GM21737 (cell line): Measurements from ENCODE around the gene CSTPP1.

ENCODE experiments used
- ATAC-seq: cut with Tn5 transposase; IDR thresholded peaks from one replicate; pipeline ENCODE4 v1.9.1; 2021; ENCODE audit warnings: mild to moderate bottlenecking, moderate library complexity; ENCODE audit not compliant: unreplicated experiment

Gene CSTPP1

GRCh38 chr11:47125083-47125482, 188.5 kb downstream of the CSTPP1 start:
- ATAC-seq = no peak

DNA sequence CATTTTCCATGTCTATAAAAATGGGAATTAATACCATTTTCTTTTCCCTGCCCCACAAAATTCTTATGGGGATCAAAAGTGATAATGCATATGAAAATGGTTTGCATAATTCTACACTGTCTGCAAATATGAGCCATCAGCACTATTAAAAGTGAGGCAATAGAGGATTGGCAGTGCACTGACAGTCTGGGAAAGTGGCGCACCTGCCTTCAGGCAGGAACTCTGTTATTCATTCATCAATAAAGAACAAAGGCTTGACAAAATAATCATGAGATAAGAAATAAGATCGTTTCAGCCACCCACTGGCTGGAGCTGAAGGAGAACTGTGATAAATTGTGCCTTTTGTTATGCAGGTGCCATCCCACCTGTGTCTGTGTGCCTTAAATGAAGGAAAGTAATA, 190.7 kb downstream of the CSTPP1 start:
- ATAC-seq = no peak

DNA sequence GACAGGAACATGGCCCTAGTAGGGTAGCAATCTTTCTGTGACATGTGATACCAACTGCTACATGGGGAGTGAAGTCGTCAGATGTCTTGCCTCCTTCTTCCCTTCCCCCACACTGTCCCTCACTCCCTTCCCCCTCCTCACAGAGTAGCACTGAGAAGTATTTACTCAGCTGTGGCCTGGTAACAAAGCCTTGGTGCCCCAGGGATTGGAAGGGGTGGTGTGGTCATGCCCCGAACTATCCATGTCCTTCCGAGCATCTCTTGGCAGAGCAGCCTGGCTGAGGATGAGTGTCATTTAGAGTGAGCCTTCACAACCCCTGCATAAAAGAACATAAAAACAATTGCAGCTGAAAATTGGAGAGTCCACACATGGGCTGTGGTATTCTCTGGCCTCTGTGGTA, 194.0 kb downstream of the CSTPP1 start:
- ATAC-seq = no peak

- no peak for ATAC-seq
These were observed 194.6 kb downstream of the CSTPP1 start for GRCh38 chr11:47131136-47131535.

DNA sequence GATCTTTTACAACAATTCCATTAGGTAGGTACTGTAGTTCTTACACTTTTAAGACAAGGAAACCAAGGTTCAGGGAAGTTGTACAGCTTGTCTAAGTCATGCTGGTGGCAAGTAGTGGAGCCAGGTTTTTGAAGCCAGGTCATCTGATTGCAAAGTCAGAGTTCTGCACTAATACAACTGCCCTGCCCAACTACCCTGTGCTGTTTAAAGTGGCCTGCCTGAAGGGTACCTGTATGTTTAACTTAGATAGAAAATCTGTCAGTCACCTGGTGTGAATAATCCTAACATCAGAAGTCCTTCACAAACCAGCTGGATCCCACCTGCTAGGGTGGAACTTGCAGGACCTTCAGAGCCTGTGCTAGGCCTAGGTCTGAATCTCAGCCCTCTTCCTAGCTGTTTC, 195.9 kb downstream of the CSTPP1 start:
- no peak for ATAC-seq

- ATAC-seq = no peak
These were observed 196.4 kb downstream of the CSTPP1 start for GRCh38 chr11:47132981-47133380.

- no peak for ATAC-seq
These were observed 199.8 kb downstream of the CSTPP1 start for GRCh38 chr11:47136327-47136726.

- ATAC-seq = no peak
These were observed 200.4 kb downstream of the CSTPP1 start for GRCh38 chr11:47136921-47137320.

DNA sequence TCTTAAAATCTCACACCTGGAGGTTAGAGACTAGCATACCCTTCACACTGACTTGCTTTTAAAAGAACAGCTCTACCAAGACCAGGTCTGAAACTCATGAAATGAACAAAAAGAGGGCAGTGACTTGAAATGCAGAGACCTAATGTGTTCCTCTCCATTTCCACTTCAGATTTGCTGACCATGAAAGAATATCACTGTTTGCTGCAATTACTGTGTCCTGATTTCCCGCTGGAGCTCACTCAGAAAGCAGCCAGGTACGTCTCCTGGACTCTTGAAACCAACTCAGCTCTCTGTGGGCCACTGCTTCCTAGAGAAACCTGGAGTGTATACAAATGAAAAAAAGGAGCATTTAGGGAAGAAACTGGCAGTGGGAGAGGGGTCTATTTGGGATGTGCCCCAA, 200.9 kb downstream of the CSTPP1 start:
- ATAC-seq = no peak

- ATAC-seq = no peak
These were observed 203.3 kb downstream of the CSTPP1 start for GRCh38 chr11:47139878-47140277.

DNA sequence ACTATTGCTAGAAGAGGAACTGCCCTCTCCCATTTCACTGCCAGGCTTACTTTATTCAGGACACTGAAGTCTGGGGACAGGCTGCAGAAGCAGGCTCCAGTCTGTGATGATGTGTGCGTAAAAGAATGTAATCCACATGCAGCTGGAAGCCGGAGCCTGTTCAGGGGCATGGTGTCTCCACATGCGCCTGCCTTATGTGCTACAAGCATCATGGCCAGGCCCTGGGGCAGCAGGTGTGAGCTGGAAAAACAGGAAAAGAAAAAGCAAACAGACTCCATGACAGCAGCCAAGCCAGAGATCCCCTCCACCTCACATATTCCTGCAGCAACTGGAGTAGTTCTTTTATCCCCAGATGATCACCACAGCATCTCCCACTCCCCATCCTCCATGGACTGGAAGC, 206.8 kb downstream of the CSTPP1 start:
- no peak for ATAC-seq

GRCh38 chr11:47144541-47144940, 208.0 kb downstream of the CSTPP1 start:
- no peak for ATAC-seq

- no peak for ATAC-seq
These were observed 210.7 kb downstream of the CSTPP1 start for GRCh38 chr11:47147250-47147649.

DNA sequence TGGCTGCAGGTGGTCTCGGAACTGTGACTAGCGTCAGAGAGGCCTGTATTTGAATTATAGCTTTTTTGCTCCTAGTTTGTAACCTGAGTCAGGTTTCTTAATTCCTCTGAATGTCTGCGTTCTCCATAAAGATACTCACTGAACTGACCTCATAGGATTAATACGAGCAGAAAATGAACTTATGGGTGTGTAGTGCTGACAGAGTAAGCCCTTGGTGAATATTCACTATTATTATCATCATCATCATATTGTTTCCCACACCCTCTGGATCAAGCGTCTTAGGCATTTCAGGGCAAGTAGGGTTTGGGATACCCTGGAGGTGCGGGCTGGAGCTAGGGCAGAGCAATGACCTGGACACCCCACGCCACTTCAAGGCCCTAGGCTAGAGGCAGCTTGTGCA, 211.1 kb downstream of the CSTPP1 start:
- ATAC-seq = no peak

DNA sequence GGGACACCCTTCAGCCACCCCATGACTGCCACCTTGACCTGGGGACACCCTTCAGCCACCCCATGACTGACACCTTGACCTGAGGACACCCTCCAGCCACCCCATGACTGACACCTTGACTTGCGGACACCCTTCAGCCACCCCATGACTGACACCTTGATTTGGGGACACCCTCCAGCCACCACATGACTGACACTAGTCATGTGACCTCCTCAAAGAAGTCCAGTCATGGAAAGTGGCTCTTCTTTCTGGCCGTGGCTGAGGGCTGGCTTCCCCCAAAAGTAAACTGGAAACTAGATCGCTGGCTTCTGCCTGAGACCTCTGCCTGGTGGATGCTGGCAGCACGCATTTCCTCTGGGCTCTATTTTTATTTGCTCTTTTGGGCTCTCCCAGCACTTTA, 211.7 kb downstream of the CSTPP1 start:
- ATAC-seq = no peak

DNA sequence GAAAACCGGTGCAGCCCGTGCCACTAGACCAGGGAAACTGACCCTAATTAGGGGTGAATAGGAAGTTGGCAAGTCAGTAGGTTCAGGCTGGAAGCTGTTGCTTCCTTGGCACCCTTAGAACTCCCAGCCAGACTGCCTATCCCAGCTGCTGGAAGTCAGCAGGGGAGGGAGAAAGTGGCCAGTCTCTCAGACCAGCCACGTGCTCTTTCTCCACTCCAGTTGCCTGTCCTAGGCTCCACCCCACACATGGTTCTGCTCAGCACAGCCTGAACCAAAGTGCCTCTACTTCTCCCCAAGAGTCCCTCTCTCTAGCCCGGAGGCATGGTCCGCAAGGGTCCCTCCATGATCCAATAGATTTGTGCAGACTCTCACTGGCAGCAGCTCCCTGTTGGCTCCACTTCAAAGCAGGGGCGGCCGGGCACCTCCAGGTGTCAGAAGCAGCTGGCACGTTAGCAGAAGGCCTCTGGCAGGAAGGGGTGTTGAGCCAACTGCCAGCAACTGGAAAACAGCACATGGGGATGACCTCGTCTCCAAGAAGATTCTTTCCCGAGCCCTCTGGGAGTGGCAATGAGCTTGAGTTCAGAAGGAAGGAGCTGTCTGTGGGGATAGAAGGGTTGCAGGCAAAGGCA, 212.5 kb downstream of the CSTPP1 start:
- no peak for ATAC-seq

GRCh38 chr11:47149782-47150181, 213.2 kb downstream of the CSTPP1 start:
- ATAC-seq = no peak

DNA sequence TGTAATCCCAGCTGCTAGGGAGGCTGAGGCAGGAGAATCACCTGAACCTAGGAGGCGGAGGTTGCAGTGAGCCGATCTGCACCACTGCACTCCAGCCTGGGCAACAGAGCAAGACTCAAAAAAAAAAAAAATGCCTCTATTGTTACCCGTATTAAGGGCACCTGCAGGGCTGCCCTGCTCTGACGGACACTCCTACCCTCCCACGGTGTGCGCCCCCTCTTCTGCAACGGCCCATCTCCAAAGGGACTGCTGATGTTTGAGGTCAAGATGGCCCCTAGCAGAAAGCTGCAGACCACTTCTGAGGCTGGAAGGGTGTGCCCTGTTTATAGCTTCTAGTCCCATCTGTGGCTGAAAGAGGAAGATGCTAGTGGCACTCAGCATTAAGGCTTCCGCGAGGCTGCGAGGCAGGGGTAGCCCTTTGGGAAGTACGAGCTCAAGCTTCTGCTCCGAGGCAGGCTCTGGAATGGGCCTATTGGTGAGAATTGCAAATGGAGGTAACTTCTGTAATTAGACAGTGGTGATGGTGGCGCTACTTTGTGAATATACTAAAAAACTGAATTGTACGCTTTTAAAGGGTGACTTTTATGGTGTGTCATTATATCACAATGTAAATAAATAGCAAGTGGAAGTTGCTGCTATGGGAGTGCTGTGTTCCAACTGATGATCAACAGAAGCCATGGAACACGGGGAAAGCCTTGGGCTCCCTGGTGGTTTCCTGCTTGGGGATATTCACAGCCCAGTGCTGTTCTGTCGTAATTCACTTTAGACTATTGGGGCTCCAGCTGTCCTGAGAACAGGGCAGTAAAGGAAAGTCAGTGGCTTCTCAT, 215.8 kb downstream of the CSTPP1 start:
- ATAC-seq = no peak

GRCh38 chr11:47152953-47153950, 216.7 kb downstream of the CSTPP1 start:
- ATAC-seq = no peak

DNA sequence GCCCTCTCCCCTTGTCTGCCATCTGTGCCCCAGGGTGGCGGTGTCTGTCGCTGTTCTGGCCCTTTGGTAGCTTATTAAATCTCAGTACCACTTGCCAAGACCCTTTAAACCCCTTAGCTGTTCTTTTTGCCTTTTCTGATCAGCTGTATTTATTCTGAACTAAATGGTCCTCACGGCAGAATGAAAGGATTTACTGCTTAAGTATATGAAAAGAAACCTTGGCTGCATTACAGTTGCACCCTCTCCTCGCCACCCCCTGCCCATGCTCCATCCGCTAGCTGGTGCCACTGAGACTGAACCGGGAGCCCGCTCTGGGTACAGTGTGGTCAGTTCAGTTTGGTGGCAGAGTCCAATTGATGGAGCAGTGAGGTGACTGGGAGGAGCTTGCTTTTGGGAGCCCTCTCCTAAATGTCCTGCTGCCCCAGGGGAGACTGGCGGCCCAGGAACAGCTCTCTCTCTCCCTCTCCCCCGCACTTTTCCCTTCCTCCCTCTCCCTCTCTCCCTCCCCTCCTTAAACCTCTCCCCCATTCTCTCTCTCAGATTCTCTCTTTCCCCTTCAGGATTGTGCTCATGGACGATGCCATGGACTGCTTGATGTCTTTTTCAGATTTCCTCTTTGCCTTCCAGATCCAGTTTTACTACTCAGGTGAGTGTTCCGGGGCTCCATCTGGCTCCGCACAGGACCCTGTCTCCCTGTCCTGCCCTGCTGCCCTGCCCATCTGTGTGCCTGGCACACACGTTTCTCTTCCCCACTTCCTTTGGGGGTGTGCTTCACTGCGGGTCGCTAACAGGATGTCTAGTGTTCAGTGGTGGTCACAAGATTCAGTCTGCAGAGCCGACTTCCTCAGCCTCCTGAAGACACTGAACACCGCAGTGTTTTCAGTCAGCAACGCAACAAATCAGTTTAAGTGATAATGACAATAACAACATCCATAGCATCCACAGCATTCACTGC, 218.3 kb downstream of the CSTPP1 start:
- peak; percentile 53 for ATAC-seq
